SU-DHL-6 (cell line): ENCODE measurements around the gene PLEKHA6.

ENCODE experiments used
- H2AFZ ChIP-seq: fragments of 200-600 bp; sonication (generic); 2 replicates; pipeline ENCODE4 v1.6.1; 2014; ENCODE audit warnings: low read depth, mild to moderate bottlenecking, moderate library complexity, mixed read lengths, antibody characterized with exemption, low read length; ENCODE audit not compliant: severe bottlenecking
- H3F3A ChIP-seq: fragments of 200-600 bp; shearing (Covaris generic); 2 replicates; pipeline ENCODE4 v1.6.0; 2016; ENCODE audit warnings: antibody characterized with exemption, mild to moderate bottlenecking; ENCODE audit not compliant: insufficient read depth
- H3K27ac ChIP-seq: fragments of 200-600 bp; sonication (generic); 2 replicates; pipeline ENCODE4 v1.5.1; 2016; ENCODE audit warnings: low read depth, mild to moderate bottlenecking, low read length, moderate library complexity, mixed read lengths
- H3K27me3 ChIP-seq: fragments of 200-600 bp; sonication (generic), shearing (Covaris generic); 2 replicates; pipeline ENCODE4 v1.6.0; 2014; ENCODE audit warnings: mild to moderate bottlenecking, low read length
- H3K36me3 ChIP-seq: fragments of 200-600 bp; sonication (generic); 2 replicates; pipeline ENCODE4 v1.6.1; 2014; ENCODE audit warnings: mild to moderate bottlenecking, low read length, mixed read lengths
- H3K4me2 ChIP-seq: fragments of 300-600, 200-600 bp; shearing (Covaris generic), sonication (generic); 2 replicates; pipeline ENCODE4 v1.6.0; 2014; ENCODE audit warnings: low read length, low read depth, mild to moderate bottlenecking; ENCODE audit not compliant: poor library complexity, severe bottlenecking
- H3K4me3 ChIP-seq: fragments of 200-600 bp; sonication (generic); 2 replicates; pipeline ENCODE4 v1.5.1; 2014; ENCODE audit warnings: antibody characterized with exemption, low read length, mild to moderate bottlenecking, mixed read lengths; ENCODE audit not compliant: insufficient read depth, poor library complexity, severe bottlenecking
- H3K79me2 ChIP-seq: fragments of 200-600 bp; sonication (generic); 2 replicates; pipeline ENCODE4 v1.6.1; 2014; ENCODE audit warnings: mild to moderate bottlenecking, low read length, moderate library complexity; ENCODE audit not compliant: insufficient read depth
- H3K9ac ChIP-seq: fragments of 200-600 bp; sonication (generic); 2 replicates; pipeline ENCODE4 v1.7.0; 2014; ENCODE audit warnings: mild to moderate bottlenecking, low read length
- H3K9me2 ChIP-seq: fragments of 200-600 bp; sonication (generic); replicated peaks from 2 replicates; pipeline ENCODE4 v1.6.1; 2014; ENCODE audit warnings: low read length; ENCODE audit not compliant: insufficient read depth
- H3K9me3 ChIP-seq: fragments of 200-600 bp; sonication (generic); 2 replicates; pipeline ENCODE4 v1.6.1; 2014; ENCODE audit warnings: low read length, mixed read lengths; ENCODE audit not compliant: insufficient read depth
- H4K20me1 ChIP-seq: fragments of 200-600 bp; sonication (generic); 2 replicates; pipeline ENCODE4 v1.6.1; 2014; ENCODE audit warnings: low read depth, mild to moderate bottlenecking, antibody characterized with exemption, low read length, moderate library complexity, mixed read lengths
- CTCF ChIP-seq: fragments of 200-600 bp; sonication (generic); IDR thresholded peaks from one replicate; pipeline ENCODE4 v1.5.1; 2017; ENCODE audit warnings: antibody characterized with exemption, mild to moderate bottlenecking, low read length, moderate library complexity; ENCODE audit not compliant: insufficient read depth, poor library complexity, severe bottlenecking
- EZH2phosphoT487 ChIP-seq: fragments of 200-600 bp; sonication (generic), shearing (Covaris generic); conservative IDR thresholded peaks from 2 replicates; pipeline ENCODE4 v1.6.1; 2018; ENCODE audit warnings: mild to moderate bottlenecking, antibody characterized with exemption, low read length, moderate library complexity, mixed read lengths

PLEKHA6 gene

GRCh38 chr1:204385727-204386126 lies 26.0 kb upstream of the PLEKHA6 start:
- H2AFZ ChIP-seq = no peak overlapping the region
- no peak overlapping the region for H3K27ac ChIP-seq
- no peaks in the 10 kb centered on the region for H3K79me2 ChIP-seq
- no peaks in the 10 kb centered on the region for H3F3A ChIP-seq
- H3K9me3 ChIP-seq = no peaks in the 10 kb centered on the region
- no peak overlapping the region for H3K4me3 ChIP-seq
- H4K20me1 ChIP-seq = no peaks in the 10 kb centered on the region
- H3K36me3 ChIP-seq = no peaks in the 10 kb centered on the region
- no peaks in the 10 kb centered on the region for H3K27me3 ChIP-seq
- TF ChIP-seq CTCF (no peak), EZH2phosphoT487 (no peak)
- no peaks in the 10 kb centered on the region for H3K9me2 ChIP-seq
- H3K4me2 ChIP-seq = no peak overlapping the region
- no peak overlapping the region for H3K9ac ChIP-seq

DNA sequence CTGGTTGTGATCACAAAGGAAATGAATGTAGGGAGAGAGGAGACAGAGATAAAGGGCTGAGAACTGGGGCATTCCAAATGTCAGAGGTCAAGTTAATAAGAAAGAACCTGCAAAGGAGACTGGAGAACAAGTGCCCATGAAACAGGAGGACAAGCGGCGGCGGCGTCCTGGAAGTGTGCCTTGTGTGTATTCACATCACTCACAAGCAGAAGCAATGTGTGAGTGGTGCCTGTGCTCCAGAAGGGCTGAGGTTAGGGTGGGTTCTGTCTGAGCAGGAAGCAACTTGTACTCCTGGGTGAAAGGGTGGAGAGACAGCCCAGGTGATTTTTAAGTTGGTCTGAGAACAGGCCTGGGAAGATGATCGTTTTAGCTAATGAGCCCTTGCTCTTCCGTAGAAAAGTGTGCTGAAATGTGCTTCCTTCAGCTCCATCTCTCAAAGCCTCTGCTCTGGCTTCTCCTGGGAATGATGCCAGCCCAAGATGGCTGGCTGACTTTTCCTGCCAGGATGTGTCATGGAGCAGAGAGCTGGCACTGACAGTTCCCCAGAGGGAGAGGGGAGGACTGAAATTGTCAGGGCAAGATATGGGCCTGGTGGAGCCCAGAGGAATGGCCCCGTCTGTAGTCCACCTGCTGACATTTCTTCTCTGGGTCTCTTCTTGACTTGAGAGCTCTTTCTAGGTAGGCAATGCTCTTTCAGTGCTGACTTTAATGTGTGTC lies 25.1 kb upstream of the PLEKHA6 start:
- no peaks in the 10 kb centered on the region for H4K20me1 ChIP-seq
- H3K27me3 ChIP-seq = no peaks in the 10 kb centered on the region
- no peak overlapping the region for H3K4me2 ChIP-seq
- H3K27ac ChIP-seq = no peak overlapping the region
- no peak overlapping the region for H2AFZ ChIP-seq
- H3F3A ChIP-seq = no peaks in the 10 kb centered on the region
- no peak for TF ChIP-seq CTCF
- TF ChIP-seq EZH2phosphoT487 = no peak
- no peaks in the 10 kb centered on the region for H3K9me3 ChIP-seq
- H3K9ac ChIP-seq = no peak overlapping the region
- H3K4me3 ChIP-seq = no peak overlapping the region
- H3K9me2 ChIP-seq = no peaks in the 10 kb centered on the region
- no peaks in the 10 kb centered on the region for H3K79me2 ChIP-seq
- H3K36me3 ChIP-seq = no peaks in the 10 kb centered on the region

GRCh38 chr1:204383163-204383904 lies 23.6 kb upstream of the PLEKHA6 start:
- no peak overlapping the region for H3K4me3 ChIP-seq
- no peaks in the 10 kb centered on the region for H4K20me1 ChIP-seq
- no peaks in the 10 kb centered on the region for H3K36me3 ChIP-seq
- H3F3A ChIP-seq = no peaks in the 10 kb centered on the region
- H3K27me3 ChIP-seq = no peaks in the 10 kb centered on the region
- H3K9me2 ChIP-seq = no peaks in the 10 kb centered on the region
- H3K9ac ChIP-seq = no peak overlapping the region
- TF ChIP-seq EZH2phosphoT487 = no peak
- no peak for TF ChIP-seq CTCF
- H3K4me2 ChIP-seq = no peak overlapping the region
- H3K27ac ChIP-seq = no peak overlapping the region
- no peaks in the 10 kb centered on the region for H3K9me3 ChIP-seq
- no peaks in the 10 kb centered on the region for H3K79me2 ChIP-seq
- H2AFZ ChIP-seq = no peak overlapping the region
